H1 (cell line): ENCODE measurements around the gene PLD6. TPM values are rescaled to one million over a fixed set of nuclear protein-coding genes. Genes with fewer than 3 reads are reported as not detected.

ENCODE experiments used
- EGR1 ChIP-seq: IDR thresholded peaks from 2 replicates; pipeline ENCODE4 v1.6.1; 2011; ENCODE audit warnings: low read depth, low read length, borderline replicate concordance
- PHF8 ChIP-seq: fragments of 200-600 bp; sonication (generic); conservative IDR thresholded peaks from 2 replicates; pipeline ENCODE4 v1.7.1; 2012; ENCODE audit warnings: low read depth, mild to moderate bottlenecking, inconsistent platforms, low read length, moderate library complexity
- SUZ12 ChIP-seq: fragments of 200-600 bp; sonication (generic); IDR thresholded peaks from 2 replicates; pipeline ENCODE4 v1.6.1; 2012; ENCODE audit warnings: mild to moderate bottlenecking, inconsistent platforms, low read length, moderate library complexity, mixed read lengths
- TAF1 ChIP-seq: IDR thresholded peaks from 2 replicates; pipeline ENCODE4 v1.6.1; 2011; ENCODE audit warnings: mild to moderate bottlenecking, low read depth, low read length
- TEAD4 ChIP-seq: IDR thresholded peaks from 2 replicates; pipeline ENCODE4 v1.6.1; 2012; ENCODE audit warnings: low read depth, low read length, inconsistent platforms, mixed read lengths
- USF2 ChIP-seq: IDR thresholded peaks from 2 replicates; pipeline ENCODE4 v1.6.1; 2011; ENCODE audit warnings: low read length, improper control_type of control experiment
- polyA plus RNA-seq, 7 experiments: library from polyadenylated mRNA; depleted of rRNA in 3 of 7; stranded (reverse) in 5 of 7; unstranded in 2 of 7; fragments of >200 nt in 5 of 7; fragments of 200-250 nt in 2 of 7; gene quantifications; 1 replicate in 5 of 7; 2 replicates in 1 of 7; 4 replicates in 1 of 7; pipeline versions ENCODE4 v1.2.1 to v1.2.3, GENCODE V29; 2011 to 2013; ENCODE audit warnings: missing spikeins in 2 of 7, mixed read lengths in 2 of 7
- total RNA-seq: library from RNA; stranded (reverse); fragmentation: NEBNext Ultra II Directional; extraction: Animal tissue kit (Norgen Biotek cat#: 25700); gene quantifications from 2 replicates; pipeline ENCODE4 v1.2.1, GENCODE V29; 2021

The PLD6 gene
- total and polyA plus RNA-seq, 2 of the 8 experiments (the other 6 are each of a cell fraction or from before 2014, with no cell fraction given) = 0.20 to 0.22 TPM

- TF ChIP-seq PHF8 (no peak), USF2 (no peak), TEAD4 (no peak), EGR1 (no peak), SUZ12 (no peak), TAF1 (no peak)
- TF ChIP-seq, all 59 proteins: peak for 0
Measured at GRCh38 chr17:17217995-17218394, 11.9 kb upstream of the PLD6 start (continued).
